Stimulated activated CD4-positive, alpha-beta T cell treated with anti-CD3 and anti-CD28 coated beads, Interleukin-12 subunit alpha, Interleukin-12 subunit beta, amount 100 ng/mL, for 48 hours (primary cell): ENCODE data around the gene YDJC.
"Not testable (repeated sequence)": the region's sequence is repeated elsewhere in the genome, so short reads cannot be mapped to it uniquely, and the experiment has no call there.

Experiments used
- DNase-seq, 3 donors: peaks; one replicate each; pipeline ENCODE4 v3.0.0-alpha.2; 2020; ENCODE audit warnings: low read depth in 2 of 3, low spot score in 1 of 3

Gene YDJC

GRCh38 chr22:21609556-21610157 lies 20.2 kb downstream of the YDJC start:
- DNase-seq: not testable (repeated sequence)

GRCh38 chr22:21606775-21607174 lies 23.0 kb downstream of the YDJC start:
- no peak for DNase-seq

- DNase-seq: no peak
Measured at GRCh38 chr22:21605887-21606564, 23.8 kb downstream of the YDJC start.

- no peak for DNase-seq
Measured at GRCh38 chr22:21603973-21604372, 25.8 kb downstream of the YDJC start.

GRCh38 chr22:21602579-21602978 lies 27.2 kb downstream of the YDJC start:
- DNase-seq: no peak

DNA sequence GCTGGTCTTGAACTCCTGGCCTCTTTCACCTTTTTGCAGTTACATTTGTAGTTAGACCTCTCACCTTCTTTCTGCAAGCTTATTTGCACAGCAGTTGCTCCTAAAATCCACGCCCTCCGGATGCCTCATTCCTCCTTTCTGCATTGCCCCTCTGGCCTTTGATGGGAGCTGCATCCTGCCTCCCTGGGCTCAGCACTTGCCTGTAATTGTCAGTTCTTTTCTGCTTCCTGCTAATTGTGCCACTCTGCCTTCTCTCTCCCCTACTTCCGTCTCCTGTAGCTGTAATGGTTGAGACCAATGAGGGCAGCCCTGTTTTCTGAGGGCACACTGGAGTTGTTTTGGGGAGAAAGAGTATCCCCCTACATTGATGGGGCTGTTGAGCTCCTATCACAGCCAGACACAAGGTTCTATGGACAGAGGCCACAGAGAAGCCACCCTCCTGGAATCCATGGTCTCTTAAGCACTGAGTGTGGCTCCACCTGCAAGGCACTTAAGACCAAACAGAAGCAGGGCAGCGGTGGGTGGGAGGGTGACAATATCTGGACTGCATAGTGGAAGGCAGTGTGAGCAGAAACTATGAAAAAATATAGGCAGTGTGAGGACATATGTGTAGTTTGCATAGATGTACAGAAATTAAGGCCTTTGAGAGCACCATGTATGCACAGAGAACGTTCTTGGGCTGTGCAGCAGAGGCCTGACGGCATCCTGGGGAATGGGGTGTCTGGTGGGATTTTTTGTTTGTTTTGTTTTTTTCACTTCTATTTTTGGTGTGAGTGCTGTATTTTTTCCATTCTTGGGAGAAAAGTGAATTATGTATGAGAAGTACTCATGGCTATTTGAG lies 30.5 kb downstream of the YDJC start:
- no peak for DNase-seq

DNA sequence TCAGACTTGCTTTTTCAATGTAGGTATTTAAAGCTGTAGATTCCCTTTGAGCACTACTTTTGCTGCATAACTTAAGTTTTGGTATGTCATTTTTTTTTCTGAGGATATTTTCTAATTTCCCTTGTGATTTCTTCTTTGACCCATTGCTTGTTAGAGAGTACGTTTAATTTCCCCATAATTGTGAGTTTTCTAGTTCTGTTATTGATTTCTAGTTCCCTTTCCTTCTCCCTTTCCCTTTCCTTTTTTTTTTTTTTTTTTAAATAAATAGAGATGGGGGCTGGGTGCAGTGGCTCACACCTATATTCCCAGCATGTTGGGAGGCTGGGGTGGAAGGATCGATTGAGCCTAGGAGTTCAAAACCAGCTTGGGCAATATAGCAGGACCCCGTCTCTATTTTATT lies 31.5 kb downstream of the YDJC start:
- no peak for DNase-seq

DNA sequence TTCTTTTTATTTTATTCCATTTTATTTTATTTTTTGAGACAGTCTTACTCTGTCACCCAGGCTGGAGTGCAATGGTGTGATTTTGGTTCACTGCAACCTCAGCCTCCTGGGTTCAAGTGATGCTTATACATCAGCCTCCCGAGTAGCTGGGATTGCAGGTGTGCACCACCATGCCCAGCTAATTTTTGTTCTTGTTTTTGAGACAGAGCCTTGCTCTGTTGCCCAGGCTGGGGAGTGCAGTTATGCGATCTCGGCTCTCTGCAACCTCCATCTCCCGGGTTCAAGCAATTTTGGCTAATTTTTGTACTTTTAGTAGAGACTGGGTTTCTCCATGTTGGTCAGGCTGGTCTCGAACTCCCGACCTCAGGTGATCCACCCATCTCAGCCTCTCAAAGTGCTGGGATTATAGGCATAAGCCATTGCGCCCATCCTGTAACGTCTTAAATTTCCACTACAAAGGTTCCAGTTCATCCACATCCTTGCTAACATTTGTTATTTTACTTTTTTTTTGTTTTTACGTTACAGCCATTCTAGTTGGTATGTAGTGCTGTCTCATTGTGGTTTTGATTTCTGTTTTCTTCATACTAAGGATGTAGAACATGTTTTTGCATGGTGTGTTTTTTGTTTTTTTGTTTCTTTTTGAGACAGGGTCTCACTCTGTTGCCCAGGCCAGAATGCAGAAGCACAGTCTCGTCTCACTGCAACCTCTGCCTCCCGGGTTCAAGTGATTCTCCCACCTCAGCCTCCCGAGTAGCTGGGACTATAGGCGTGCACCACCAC lies 33.3 kb downstream of the YDJC start:
- DNase-seq: not testable (repeated sequence)

- no peak for DNase-seq
Measured at GRCh38 chr22:21594865-21595452, 34.9 kb downstream of the YDJC start.

GRCh38 chr22:21593406-21594232 lies 36.2 kb downstream of the YDJC start:
- no peak for DNase-seq

DNA sequence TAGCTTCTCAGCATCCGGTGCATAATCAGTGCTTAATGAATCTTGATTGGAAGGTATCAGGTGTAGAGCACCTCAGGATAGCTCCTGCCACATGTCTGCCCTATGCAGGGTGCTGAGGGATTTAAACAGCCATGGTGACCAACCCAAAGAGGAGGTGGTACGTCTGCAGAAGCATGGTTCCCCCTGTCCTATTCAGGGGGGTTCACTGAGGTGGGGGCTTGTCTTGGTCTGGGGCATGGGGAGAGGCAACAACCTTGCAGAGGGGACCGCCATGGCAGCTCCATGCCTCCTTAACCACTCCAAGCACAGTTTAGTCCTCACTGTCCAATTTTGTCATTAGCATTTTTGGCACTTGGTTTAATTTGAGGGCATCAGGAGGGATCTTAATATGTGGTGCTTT lies 37.4 kb downstream of the YDJC start:
- DNase-seq: no peak

DNA sequence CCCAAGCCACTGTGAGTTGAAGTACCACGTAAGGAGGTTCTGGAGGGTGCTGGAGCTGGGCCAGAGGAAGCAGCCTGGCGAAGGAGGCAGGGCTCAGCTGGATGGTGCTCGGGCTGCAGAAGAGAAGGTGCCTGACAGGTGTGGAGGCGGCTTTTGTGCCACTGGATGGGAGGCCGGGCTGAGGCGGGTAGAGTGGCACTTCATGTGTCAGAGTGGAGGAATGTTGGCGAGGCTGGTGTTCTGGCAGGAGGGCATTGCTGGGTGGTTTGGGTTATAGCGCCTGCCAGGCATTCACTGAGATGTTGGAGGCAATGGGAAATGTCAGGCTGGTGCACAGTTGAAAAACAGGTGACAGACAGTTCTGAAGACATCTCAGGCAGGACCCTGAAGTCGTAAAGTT lies 38.1 kb downstream of the YDJC start:
- DNase-seq: no peak

DNA sequence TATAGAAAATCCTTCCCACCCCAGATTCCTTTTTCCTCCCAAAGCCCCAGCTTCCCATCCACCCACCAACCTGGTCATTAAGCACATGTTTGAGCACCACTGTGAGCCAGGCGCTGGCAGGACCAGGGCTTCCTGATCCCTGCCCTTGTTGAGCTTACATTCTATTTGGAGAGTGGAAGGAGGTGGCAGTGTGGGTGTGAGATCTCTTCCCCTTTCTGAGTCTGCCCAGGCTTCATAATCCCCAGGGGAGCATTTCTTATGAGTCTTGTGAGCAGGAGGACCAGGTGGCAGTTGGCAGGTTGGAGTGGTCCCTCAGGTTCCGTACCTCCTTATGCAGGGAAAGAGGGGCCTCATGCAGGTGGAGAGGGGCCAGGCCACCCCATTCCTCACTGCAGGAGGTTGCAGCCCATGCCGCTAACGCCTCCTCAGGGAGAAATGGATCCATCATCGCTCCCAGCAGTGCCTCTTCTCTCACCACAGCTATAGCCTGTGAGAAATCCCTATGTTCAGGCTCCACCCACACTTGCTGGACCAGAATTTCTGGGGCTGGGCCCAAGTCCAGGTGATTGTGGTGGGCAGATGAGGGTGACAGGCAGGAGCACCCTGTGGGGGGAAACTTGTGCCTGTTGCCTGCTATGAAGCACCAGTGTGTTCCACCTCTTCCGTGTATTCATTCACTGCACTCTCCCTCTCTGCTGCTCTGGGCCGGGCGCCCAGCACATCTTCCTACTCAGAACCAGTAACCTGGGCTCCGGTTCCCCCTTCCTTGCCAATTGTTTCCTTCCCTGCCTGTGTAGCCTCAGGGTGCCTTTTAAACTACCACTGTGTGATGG lies 38.8 kb downstream of the YDJC start:
- no peak for DNase-seq

DNA sequence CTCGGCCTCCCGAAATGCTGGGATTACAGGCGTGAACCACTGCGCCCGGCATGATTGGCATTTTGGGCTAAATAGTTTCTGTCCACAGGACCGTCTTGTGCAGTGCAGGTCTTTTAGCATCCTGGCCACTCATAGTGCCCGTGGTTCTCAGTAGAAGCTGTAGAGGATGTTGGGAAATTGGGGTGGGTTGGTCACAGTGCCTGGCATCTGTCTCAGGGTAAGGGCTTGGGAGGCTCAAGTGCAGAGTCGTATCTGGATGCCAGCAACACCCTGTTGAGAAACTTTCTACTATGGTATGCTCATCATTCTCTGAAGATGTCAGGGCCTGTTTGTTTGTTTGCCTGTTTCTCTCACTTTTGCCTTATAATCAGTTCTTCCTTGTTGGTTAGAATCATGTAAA lies 40.4 kb downstream of the YDJC start:
- DNase-seq: no peak

- peak; percentile 40 to 56 (median 43) for DNase-seq
Measured at GRCh38 chr22:21587803-21588611, 41.8 kb downstream of the YDJC start.

DNA sequence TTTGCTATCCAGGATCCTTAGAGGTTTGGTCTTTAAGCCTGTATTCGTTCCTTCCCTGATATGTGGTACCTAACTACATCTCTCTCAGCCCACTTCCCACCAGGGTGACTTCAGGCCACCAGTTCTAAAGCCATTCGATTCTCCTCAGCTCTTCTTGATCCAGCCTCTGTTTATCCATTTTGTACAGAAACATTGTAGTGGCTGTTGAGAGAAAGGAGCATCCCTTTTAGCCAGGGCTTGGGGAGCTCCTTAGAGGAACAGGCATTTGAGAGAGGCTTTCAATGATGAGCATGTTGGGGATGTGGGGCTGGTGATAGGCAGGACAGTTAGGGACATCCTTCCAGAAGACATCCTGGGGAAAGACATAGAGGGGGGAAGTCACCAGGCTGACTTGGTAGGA lies 44.4 kb downstream of the YDJC start:
- DNase-seq: no peak

GRCh38 chr22:21582801-21583740 lies 46.8 kb downstream of the YDJC start:
- DNase-seq: no peak
